ENCODE results near the gene CD81.
A peak's percentile ranks its signal among the peaks of the same experiment; 100 is the strongest.

Gene CD81

GRCh38 chr11:2442589-2442988 lies 65.5 kb downstream of the CD81 start:
- no peak for DNase-seq

GRCh38 chr11:2443406-2443805 lies 66.3 kb downstream of the CD81 start:
- DNase-seq: no peak

GRCh38 chr11:2443881-2444820 lies 67.0 kb downstream of the CD81 start, which contains the start of gene TRPM5:
Gene TRPM5, minus strand, starts transcription at chr11:2444514. Its CDS starts 21,478 bp downstream, at chr11:2423036.
- DNase-seq: peak; percentile 64

GRCh38 chr11:2444821-2445745 lies 68.0 kb downstream of the CD81 start, which contains the start of gene KCNQ1:
Gene KCNQ1, plus strand, starts transcription at chr11:2445008. Its CDS starts 91 bp downstream, at chr11:2445099.
- DNase-seq: peak; percentile 28

- no peak for DNase-seq
These were observed 68.8 kb downstream of the CD81 start for GRCh38 chr11:2445746-2446551.

GRCh38 chr11:2446590-2447252 lies 69.6 kb downstream of the CD81 start:
- DNase-seq: no peak
